Mesenchymal stem cell (in vitro differentiated cells and primary cell): ENCODE data around the gene OR51I1.

Source experiments
- DNase-seq: peaks from one replicate; pipeline ENCODE4 v3.0.0-alpha.2; 2013
- H2AFZ ChIP-seq: one replicate; pipeline ENCODE4 v1.6.1; 2013; ENCODE audit warnings: low read depth, mild to moderate bottlenecking, control low read depth, inconsistent platforms, low read length, moderate library complexity
- H2AK5ac ChIP-seq: 2 replicates; pipeline ENCODE4 v1.6.1; 2013; ENCODE audit warnings: low read length, moderate library complexity, mild to moderate bottlenecking, inconsistent platforms; ENCODE audit not compliant: severe bottlenecking
- H2BK120ac ChIP-seq: one replicate; pipeline ENCODE4 v1.6.1; 2013; ENCODE audit warnings: low read depth, mild to moderate bottlenecking, inconsistent platforms, low read length, moderate library complexity
- H2BK12ac ChIP-seq, 2 experiments: one replicate each; pipeline ENCODE4 v1.6.1; 2013; ENCODE audit warnings: inconsistent platforms in 2 of 2, low read length in 2 of 2, mild to moderate bottlenecking in 2 of 2, moderate library complexity in 2 of 2, control low read depth in 1 of 2
- H2BK15ac ChIP-seq: one replicate; pipeline ENCODE4 v1.6.1; 2013; ENCODE audit warnings: mild to moderate bottlenecking, low read depth, inconsistent platforms; ENCODE audit not compliant: poor library complexity, severe bottlenecking
- H2BK5ac ChIP-seq: 2 replicates; pipeline ENCODE4 v1.6.1; 2013; ENCODE audit warnings: low read depth, mild to moderate bottlenecking, low read length, control low read depth, inconsistent platforms; ENCODE audit not compliant: poor library complexity, severe bottlenecking
- H3K14ac ChIP-seq, 2 experiments: one replicate each; pipeline ENCODE4 v1.6.1; 2013; ENCODE audit warnings: inconsistent platforms in 2 of 2, low read length in 2 of 2, control low read depth in 1 of 2, mild to moderate bottlenecking in 1 of 2, moderate library complexity in 1 of 2
- H3K18ac ChIP-seq, 2 experiments: one replicate each; pipeline ENCODE4 v1.6.1; 2013; ENCODE audit warnings: inconsistent platforms in 2 of 2, low read length in 2 of 2, control low read depth in 1 of 2, low read depth in 1 of 2, mild to moderate bottlenecking in 1 of 2
- H3K23ac ChIP-seq, 2 experiments: one replicate each; pipeline ENCODE4 v1.6.1; 2013; ENCODE audit warnings: inconsistent platforms in 2 of 2, low read length in 2 of 2, mild to moderate bottlenecking in 2 of 2, moderate library complexity in 2 of 2, control low read depth in 1 of 2
- H3K27ac ChIP-seq: 2 replicates; pipeline ENCODE4 v1.5.1; 2013; ENCODE audit warnings: mild to moderate bottlenecking, moderate library complexity, low read length, control low read depth, inconsistent platforms; ENCODE audit not compliant: poor library complexity, severe bottlenecking
- H3K27me3 ChIP-seq, 2 experiments: 2 replicates each; pipeline versions ENCODE4 v1.6.1 to v1.7.0; 2013; ENCODE audit warnings: low read length in 2 of 2, mild to moderate bottlenecking in 2 of 2, moderate library complexity in 2 of 2, control low read depth in 1 of 2, inconsistent platforms in 1 of 2; ENCODE audit not compliant: control insufficient read depth in 1 of 2, insufficient read depth in 1 of 2
- H3K36me3 ChIP-seq, 2 experiments: 2 replicates each; pipeline versions ENCODE4 v1.6.1 to v1.7.0; 2013; ENCODE audit warnings: low read length in 2 of 2, control low read depth in 1 of 2, inconsistent platforms in 1 of 2, low read depth in 1 of 2, mild to moderate bottlenecking in 1 of 2; ENCODE audit not compliant: insufficient read depth in 2 of 2, control insufficient read depth in 1 of 2
- H3K4ac ChIP-seq, 2 experiments: one replicate each; pipeline ENCODE4 v1.6.1; 2013; ENCODE audit warnings: inconsistent platforms in 2 of 2, low read length in 2 of 2, mild to moderate bottlenecking in 2 of 2, moderate library complexity in 2 of 2, control low read depth in 1 of 2, low read depth in 1 of 2
- H3K4me1 ChIP-seq: 2 replicates; pipeline ENCODE4 v1.6.1; 2013; ENCODE audit warnings: low read depth, low read length, control low read depth; ENCODE audit not compliant: control insufficient read depth, insufficient read depth
- H3K4me2 ChIP-seq: 2 replicates; pipeline ENCODE4 v1.6.1; 2013; ENCODE audit warnings: low read length, mild to moderate bottlenecking, inconsistent platforms; ENCODE audit not compliant: poor library complexity, severe bottlenecking
- H3K4me3 ChIP-seq, 2 experiments: 2 replicates each; pipeline versions ENCODE4 v1.5.1 to v1.7.0; 2013; ENCODE audit warnings: low read length in 2 of 2, mild to moderate bottlenecking in 2 of 2, control low read depth in 1 of 2, low read depth in 1 of 2; ENCODE audit not compliant: insufficient read depth in 1 of 2
- H3K79me1 ChIP-seq: replicated peaks from 2 replicates; pipeline ENCODE4 v1.6.1; 2013; ENCODE audit warnings: mild to moderate bottlenecking, control low read depth, low read length, inconsistent platforms; ENCODE audit not compliant: poor library complexity, severe bottlenecking
- H3K9ac ChIP-seq: 2 replicates; pipeline ENCODE4 v1.7.0; 2013; ENCODE audit warnings: mild to moderate bottlenecking, low read length, moderate library complexity
- H3K9me3 ChIP-seq: 2 replicates; pipeline ENCODE4 v1.7.0; 2013; ENCODE audit warnings: mild to moderate bottlenecking, low read length; ENCODE audit not compliant: control insufficient read depth
- H4K8ac ChIP-seq: one replicate; pipeline ENCODE4 v1.6.1; 2013; ENCODE audit warnings: inconsistent platforms, mild to moderate bottlenecking, low read length, moderate library complexity
- H4K91ac ChIP-seq: one replicate; pipeline ENCODE4 v1.6.1; 2013; ENCODE audit warnings: mild to moderate bottlenecking, low read length, inconsistent platforms
- WGBS: methylation state at CpG from one replicate; pipeline ENCODE4 v1.1.7; 2013; ENCODE audit warnings: mixed read lengths; 5-methylcytosine and 5-hydroxymethylcytosine counted together

The OR51I1 gene

DNA sequence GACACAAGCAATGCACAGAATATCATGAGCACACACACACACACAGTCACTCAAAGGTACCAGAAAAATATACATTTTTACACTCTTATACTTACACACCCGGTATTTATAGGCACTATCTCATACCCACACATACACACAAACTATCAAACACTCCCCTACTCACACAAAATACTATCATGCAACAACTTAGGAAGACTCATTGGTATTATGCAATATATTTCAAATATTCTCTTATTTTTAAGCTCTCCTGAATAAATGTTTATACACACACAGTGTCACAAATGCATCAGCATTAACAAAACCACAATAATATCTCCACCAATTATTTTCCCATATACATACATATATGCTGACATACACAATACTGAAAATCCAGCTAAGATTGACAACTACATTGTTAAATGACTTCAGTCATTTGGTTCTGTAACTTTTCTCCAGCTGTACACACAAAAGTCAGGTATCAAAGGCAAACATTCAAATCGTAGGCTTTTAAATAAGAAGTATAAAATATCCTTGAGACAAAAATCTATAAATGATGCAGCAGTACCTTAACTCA is 2.6 kb upstream of the OR51I1 start:
- Histone ChIP-seq H3K27me3 (peaks cover 0 to 3% of the 10 kb centered on the region in 2 experiments), H2AK5ac (no peak overlapping the region), H2BK5ac (no peak overlapping the region), H3K36me3 (no peaks in the 10 kb centered on the region), H3K9ac (no peak overlapping the region), H2BK15ac (no peak overlapping the region), H3K9me3 (no peaks in the 10 kb centered on the region), H3K27ac (no peak overlapping the region), H3K4ac (no peak overlapping the region), H4K8ac (no peak overlapping the region), H3K79me1 (no peaks in the 10 kb centered on the region), H3K4me1 (no peaks in the 10 kb centered on the region), H2BK12ac (no peak overlapping the region), H3K4me2 (no peak overlapping the region), H3K18ac (no peak overlapping the region), H3K4me3 (no peak overlapping the region), H3K23ac (no peak overlapping the region), H3K14ac (no peak overlapping the region), H2BK120ac (no peak overlapping the region), H4K91ac (no peak overlapping the region), H2AFZ (no peak overlapping the region)
- WGBS, result 55% methylated on average over 1 of the region's 2 CpGs
- no peak for DNase-seq

DNA sequence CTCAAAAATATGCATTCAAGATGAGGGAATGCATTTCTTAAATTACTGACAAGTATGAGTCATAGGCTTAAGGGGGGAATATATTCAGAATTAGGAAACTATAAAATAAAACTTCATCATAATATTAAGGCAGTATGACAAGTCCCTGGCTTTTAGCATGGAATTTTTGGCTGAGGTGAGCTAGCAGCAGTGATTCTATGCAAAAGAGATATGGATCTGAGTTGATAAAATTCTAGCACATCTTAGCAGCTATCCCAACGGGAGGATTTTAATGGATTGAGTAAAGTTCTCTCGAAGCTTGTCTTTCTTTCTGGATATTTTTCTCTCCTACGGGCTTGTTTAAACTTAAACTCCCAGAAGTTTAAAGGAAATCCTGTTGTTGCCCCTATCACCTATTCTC is 18.2 kb downstream of the OR51I1 start:
- Histone ChIP-seq H4K8ac (no peak overlapping the region), H3K27me3 (no peaks in the 10 kb centered on the region), H2BK120ac (no peak overlapping the region), H3K4ac (no peak overlapping the region), H3K4me3 (no peak overlapping the region), H3K18ac (no peak overlapping the region), H3K4me2 (no peak overlapping the region), H3K14ac (no peak overlapping the region), H3K79me1 (no peaks in the 10 kb centered on the region), H3K9ac (no peak overlapping the region), H2AFZ (no peak overlapping the region), H2BK15ac (no peak overlapping the region), H4K91ac (no peak overlapping the region), H3K36me3 (no peaks in the 10 kb centered on the region), H2AK5ac (no peak overlapping the region), H3K27ac (no peak overlapping the region), H3K4me1 (no peaks in the 10 kb centered on the region), H2BK12ac (no peak overlapping the region), H3K23ac (no peak overlapping the region), H3K9me3 (peaks cover 3% of the 10 kb centered on the region), H2BK5ac (no peak overlapping the region)
- DNase-seq, result no peak
- WGBS, result 88% methylated on average over 3 of the region's 3 CpGs

DNA sequence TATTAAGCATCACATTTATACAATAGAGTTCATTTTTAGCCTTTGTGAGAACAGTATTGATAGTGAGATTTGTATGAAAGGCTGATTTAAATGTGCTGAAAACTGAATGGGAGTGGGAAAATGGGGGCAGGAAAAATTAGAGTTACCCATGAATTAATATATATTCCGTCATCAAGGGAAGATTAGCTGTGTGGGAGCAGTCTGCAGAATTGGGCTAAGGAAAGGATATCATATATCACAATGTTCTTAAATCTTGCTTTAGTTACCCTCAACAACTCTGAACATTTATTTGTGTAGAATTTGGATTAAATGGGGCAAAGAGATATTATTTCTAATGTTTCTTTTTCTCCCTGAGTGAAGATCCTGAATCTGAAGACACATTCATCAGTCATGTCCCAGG is 19.5 kb downstream of the OR51I1 start, which contains the start of gene OR51Q1:
Gene OR51Q1 (plus strand): TSS at position 301 of the 400 bp plus-strand sequence. CDS start 90 bp downstream, at position 391.
- Histone ChIP-seq H2AK5ac (no peak within 1 kb of the TSS), H3K27me3 (no peaks in the 10 kb centered on the region), H2BK120ac (no peak within 1 kb of the TSS), H3K18ac (no peak within 1 kb of the TSS), H3K4ac (no peak within 1 kb of the TSS), H3K36me3 (no peaks in the 10 kb centered on the region), H2BK15ac (no peak within 1 kb of the TSS), H3K4me3 (no peak within 1 kb of the TSS), H2BK12ac (no peak within 1 kb of the TSS), H2AFZ (no peak within 1 kb of the TSS), H3K14ac (no peak within 1 kb of the TSS), H3K27ac (no peak within 1 kb of the TSS), H3K9ac (no peak within 1 kb of the TSS), H3K23ac (no peak within 1 kb of the TSS), H3K9me3 (peaks cover 3% of the 10 kb centered on the region), H3K4me1 (no peaks in the 10 kb centered on the region), H2BK5ac (no peak within 1 kb of the TSS), H4K91ac (no peak within 1 kb of the TSS), H4K8ac (no peak within 1 kb of the TSS), H3K4me2 (no peak within 1 kb of the TSS), H3K79me1 (no peaks in the 10 kb centered on the region)
- WGBS, result no CpG with 5 or more reads among the region's 1 CpG
- DNase-seq, result no peak

DNA sequence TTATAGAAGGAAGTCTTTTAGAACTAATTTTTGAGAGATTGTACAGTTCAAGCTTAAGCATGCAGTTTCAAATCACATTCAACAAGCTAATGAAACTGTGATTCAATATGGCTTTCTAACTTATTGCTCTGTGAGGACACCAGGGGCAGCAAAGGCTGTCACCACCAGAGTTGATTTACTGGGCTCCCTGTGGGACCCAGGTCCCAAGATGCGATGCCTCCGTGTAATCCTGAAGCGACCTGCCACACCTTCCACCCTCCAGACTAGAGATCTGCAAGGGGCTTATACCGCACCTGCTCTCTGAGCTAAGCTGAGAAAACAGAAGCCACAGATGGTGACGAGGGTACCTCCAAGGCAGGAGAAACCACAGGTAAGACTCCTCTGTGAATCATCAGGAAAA is 20.3 kb downstream of the OR51I1 start:
- no peak overlapping the region for H4K8ac ChIP-seq
- H3K27me3 ChIP-seq, result no peaks in the 10 kb centered on the region
- DNase-seq, result no peak
- H3K23ac ChIP-seq, result no peak overlapping the region
- H3K4me1 ChIP-seq, result no peaks in the 10 kb centered on the region
- H2BK12ac ChIP-seq, result no peak overlapping the region
- no peak overlapping the region for H3K4ac ChIP-seq
- no peaks in the 10 kb centered on the region for H3K36me3 ChIP-seq
- H4K91ac ChIP-seq, result no peak overlapping the region
- H2BK120ac ChIP-seq, result no peak overlapping the region
- H3K27ac ChIP-seq, result no peak overlapping the region
- no peak overlapping the region for H3K4me2 ChIP-seq
- H2AFZ ChIP-seq, result no peak overlapping the region
- no peaks in the 10 kb centered on the region for H3K79me1 ChIP-seq
- no peak overlapping the region for H2BK15ac ChIP-seq
- peaks cover 3% of the 10 kb centered on the region for H3K9me3 ChIP-seq
- no peak overlapping the region for H3K4me3 ChIP-seq
- H2BK5ac ChIP-seq, result no peak overlapping the region
- WGBS, result 81% methylated on average over 5 of the region's 5 CpGs
- no peak overlapping the region for H3K14ac ChIP-seq
- H3K18ac ChIP-seq, result no peak overlapping the region
- no peak overlapping the region for H3K9ac ChIP-seq
- no peak overlapping the region for H2AK5ac ChIP-seq
